HG03196 (cell line): ENCODE measurements around the gene EYA2.
"Not testable (repeated sequence)": the region's sequence is repeated elsewhere in the genome, so short reads cannot be mapped to it uniquely, and the experiment has no call there.

Experiments used
- ATAC-seq: cut with Tn5 transposase; IDR thresholded peaks from one replicate; pipeline ENCODE4 v1.9.1; 2021; ENCODE audit not compliant: unreplicated experiment

The EYA2 gene

GRCh38 chr20:46929902-46930301 is 35.3 kb downstream of the EYA2 start:
- ATAC-seq: no peak

GRCh38 chr20:46930640-46931339 is 36.1 kb downstream of the EYA2 start:
- no peak for ATAC-seq

- no peak for ATAC-seq
These were observed 37.1 kb downstream of the EYA2 start for GRCh38 chr20:46931699-46932098.

GRCh38 chr20:46932439-46932838 is 37.8 kb downstream of the EYA2 start:
- ATAC-seq: not testable (repeated sequence)

GRCh38 chr20:46933150-46933549 is 38.5 kb downstream of the EYA2 start:
- ATAC-seq: no peak

GRCh38 chr20:46934746-46935287 is 40.2 kb downstream of the EYA2 start:
- ATAC-seq: no peak

- no peak for ATAC-seq
These were observed 40.9 kb downstream of the EYA2 start for GRCh38 chr20:46935394-46936017.

GRCh38 chr20:46936415-46937156 is 41.9 kb downstream of the EYA2 start:
- ATAC-seq: no peak

GRCh38 chr20:46937157-46937523 is 42.5 kb downstream of the EYA2 start:
- ATAC-seq: no peak

- no peak for ATAC-seq
These were observed 43.0 kb downstream of the EYA2 start for GRCh38 chr20:46937533-46938226.

GRCh38 chr20:46938434-46938833 is 43.8 kb downstream of the EYA2 start:
- ATAC-seq: no peak

GRCh38 chr20:46939031-46939965 is 44.7 kb downstream of the EYA2 start:
- ATAC-seq: no peak

GRCh38 chr20:46940616-46941015 is 46.0 kb downstream of the EYA2 start:
- no peak for ATAC-seq

GRCh38 chr20:46941404-46941803 is 46.8 kb downstream of the EYA2 start:
- no peak for ATAC-seq

- ATAC-seq: no peak
These were observed 49.4 kb downstream of the EYA2 start for GRCh38 chr20:46943861-46944591.

- ATAC-seq: no peak
These were observed 50.8 kb downstream of the EYA2 start for GRCh38 chr20:46945465-46945864.

- ATAC-seq: no peak
These were observed 51.6 kb downstream of the EYA2 start for GRCh38 chr20:46946181-46946624.

GRCh38 chr20:46946796-46947195 is 52.2 kb downstream of the EYA2 start:
- ATAC-seq: no peak

GRCh38 chr20:46948081-46948480 is 53.4 kb downstream of the EYA2 start:
- ATAC-seq: no peak
